HepG2 (cell line): ENCODE data around the gene RNF13. TPM values are rescaled to one million over a fixed set of nuclear protein-coding genes. Genes with fewer than 3 reads are reported as not detected.

Experiments
- ATAC-seq: fragments of 200-7000 bp; cut with Tn5 transposase; 3 replicates; pipeline ENCODE4 v1.9.1; 2020; ENCODE audit warnings: mild to moderate bottlenecking, moderate library complexity
- BruUV-seq: library from RNA; stranded (reverse); fragments of 400-500 nt; replicated peaks from 2 replicates; lab custom pipeline; 2021; lab: Mats Ljungman, UMichigan
- CTCF ChIA-PET: fragments of 300-600 bp; formaldehyde crosslinking; extraction: SDS; loops from one replicate; lab custom pipeline; 2021; ENCODE audit warnings: low total read pairs, inconsistent platforms, low intra/inter-chr PET ratio; lab: Yijun Ruan, JAX
- POLR2A ChIA-PET: fragments of 350-600 bp; sonication (Branson Sonifier 250); formaldehyde crosslinking; loops from one replicate; lab custom pipeline; 2020; ENCODE audit warnings: antibody characterized with exemption, inconsistent platforms; lab: Yijun Ruan, JAX
- DNase-seq: peaks from one replicate; pipeline ENCODE4 v3.0.0-alpha.2; 2015; ENCODE audit warnings: low spot score
- FAIRE-seq: peaks from 3 replicates; lab custom pipeline; 2011; peaks lifted over from hg19 to GRCh38; lab: Jason Lieb, UNC
- H2AFZ ChIP-seq: one replicate; pipeline ENCODE4 v1.6.1; 2011; ENCODE audit warnings: low read length, inconsistent platforms
- H3K27ac ChIP-seq: fragments of 300-600 bp; 3 replicates; pipeline ENCODE4 v1.8.0; 2011; ENCODE audit warnings: mixed run types, mild to moderate bottlenecking, mixed read lengths, low read length, inconsistent platforms; ENCODE audit not compliant: insufficient read depth; ENCODE audit errors: extremely low read length
- H3K27me3 ChIP-seq, 2 experiments: fragments of 200-600 bp in 1 of 2; 2 replicates in 1 of 2; 3 replicates in 1 of 2; pipeline versions ENCODE4 v1.6.0 to v1.8.0; 2011; ENCODE audit warnings: low read length in 2 of 2, mild to moderate bottlenecking in 2 of 2, moderate library complexity in 2 of 2, inconsistent platforms in 1 of 2; ENCODE audit not compliant: insufficient read depth in 2 of 2, control insufficient read depth in 1 of 2
- H3K36me3 ChIP-seq, 2 experiments: fragments of 200-600 bp in 1 of 2; replicated peaks in 1 of 2; 2 replicates in 1 of 2; 3 replicates in 1 of 2; pipeline versions ENCODE4 v1.5.1 to v1.8.0; 2011; ENCODE audit warnings: low read length in 2 of 2, inconsistent platforms in 1 of 2; ENCODE audit not compliant: insufficient read depth in 2 of 2, control insufficient read depth in 1 of 2
- H3K4me1 ChIP-seq: 2 replicates; pipeline ENCODE4 v1.5.1; 2012; ENCODE audit warnings: low read length, inconsistent platforms; ENCODE audit not compliant: insufficient read depth
- H3K4me2 ChIP-seq: 2 replicates; pipeline ENCODE4 v1.6.0; 2011; ENCODE audit warnings: low read depth, low read length, inconsistent platforms
- H3K4me3 ChIP-seq, 3 experiments: fragments of 200-600 bp in 1 of 3; sonication (generic), shearing (Covaris generic) in 1 of 3; replicated peaks in 1 of 3; 2 replicates each; pipeline ENCODE4 v1.5.1; 2011 to 2016; ENCODE audit warnings: low read length in 3 of 3, inconsistent platforms in 2 of 3, low read depth in 2 of 3, mild to moderate bottlenecking in 2 of 3, control low read depth in 1 of 3, mixed read lengths in 1 of 3; ENCODE audit not compliant: insufficient read depth in 1 of 3
- H3K79me2 ChIP-seq: one replicate; pipeline ENCODE4 v1.6.1; 2011; ENCODE audit warnings: low read length, inconsistent platforms; ENCODE audit not compliant: insufficient read depth
- H3K9ac ChIP-seq: 2 replicates; pipeline ENCODE4 v1.6.0; 2011; ENCODE audit warnings: mild to moderate bottlenecking, low read depth, low read length, inconsistent platforms; ENCODE audit not compliant: insufficient read depth
- H3K9me3 ChIP-seq: 2 replicates; pipeline ENCODE4 v1.5.1; 2012; ENCODE audit warnings: mild to moderate bottlenecking, low read length
- H4K20me1 ChIP-seq: 2 replicates; pipeline ENCODE4 v1.6.0; 2011; ENCODE audit warnings: inconsistent platforms, mild to moderate bottlenecking, low read length, moderate library complexity; ENCODE audit not compliant: insufficient read depth
- GPN1 ChIP-seq: sonication (generic); formaldehyde crosslinking; IDR thresholded peaks from 2 replicates; pipeline ENCODE4 v1.5.1; 2020; ENCODE audit warnings: missing genetic modification reagents, borderline replicate concordance
- KIAA2018 ChIP-seq: sonication (generic); formaldehyde crosslinking; IDR thresholded peaks from 2 replicates; pipeline ENCODE4 v1.5.0; 2020; ENCODE audit warnings: mild to moderate bottlenecking, missing genetic modification reagents, borderline replicate concordance
- WGBS: methylation state at CpG from one replicate; pipeline ENCODE4 v1.1.6; 2017; ENCODE audit warnings: low lambda C conversion rate; 5-methylcytosine and 5-hydroxymethylcytosine counted together
- in situ Hi-C: cut with HindIII; loops from 2 replicates; pipeline ENCODE4 v1.10.0; 2017; ENCODE audit warnings: low pct_unique_long_range_greater_than_20kb; ENCODE audit not compliant: extremely low pct_ligation_motif_present
- intact Hi-C: fragments of 100-400 bp; cut with micrococcal nuclease; formaldehyde crosslinking; loops from one replicate; pipeline ENCODE4 v1.10.0; 2022; ENCODE audit not compliant: unreplicated experiment
- polyA plus RNA-seq, 8 experiments: library from polyadenylated mRNA; depleted of rRNA in 3 of 8; stranded (reverse) in 7 of 8; unstranded in 1 of 8; fragments of >200 nt; fragmentation: Illumina TruSeq in 4 of 8; extraction: Trizol in 4 of 8; gene quantifications; 2 replicates each; pipeline versions ENCODE4 v1.2.1 to v1.2.3, GENCODE V29; 2011 to 2016; ENCODE audit warnings: low read depth in 4 of 8, missing spikeins in 1 of 8, mixed read lengths in 1 of 8; ENCODE audit not compliant: insufficient read depth in 1 of 8
- total RNA-seq, 5 experiments: library from RNA; depleted of rRNA; stranded (reverse); fragments of >200 nt; fragmentation: Illumina TruSeq; extraction: Trizol; gene quantifications; 2 replicates each; pipeline ENCODE4 v1.2.3, GENCODE V29; 2016; ENCODE audit warnings: low read depth in 1 of 5

The RNF13 gene
- total and polyA plus RNA-seq, 2 of the 13 experiments (the other 11 are each of a cell fraction or from before 2014, with no cell fraction given): 39.8 to 46.0 TPM

- intact Hi-C loops: no loop called here
- CTCF ChIA-PET: no interaction called here
Measured at GRCh38 chr3:149983628-149984027, 170.6 kb downstream of the RNF13 start.

More at GRCh38 chr3:149983628-149984027, 170.6 kb downstream of the RNF13 start:
- Histone ChIP-seq H3K4me1 (no peaks in the 10 kb centered on the region), H2AFZ (no peak overlapping the region), H3K4me3 (no peak overlapping the region), H3K27me3 (no peaks in the 10 kb centered on the region), H3K36me3 (no peaks in the 10 kb centered on the region), H3K79me2 (no peaks in the 10 kb centered on the region), H3K27ac (no peak overlapping the region), H3K4me2 (no peak overlapping the region), H3K9ac (no peak overlapping the region), H4K20me1 (no peaks in the 10 kb centered on the region), H3K9me3 (no peaks in the 10 kb centered on the region)
- BruUV-seq: no TSS peak
- ATAC-seq (no peak), DNase-seq (no peak), FAIRE-seq (no peak)
- 25% methylated on average over 4 of the region's 4 CpGs for WGBS
- in situ Hi-C loops: no loop called here
- no peak for TF ChIP-seq KIAA2018 (CRISPR knock-in tag)
- no peak for TF ChIP-seq GPN1
- POLR2A ChIA-PET: no interaction called here
